Dedifferentiated amniotic fluid mesenchymal stem cell (primary cell): Measurements from ENCODE around the gene B4GALT1.
"Not testable (repeated sequence)": the region's sequence is repeated elsewhere in the genome, so short reads cannot be mapped to it uniquely, and the experiment has no call there.

Experiments
- DNase-seq: peaks from one replicate; pipeline ENCODE4 v3.0.0-alpha.2; 2016; ENCODE audit errors: extremely low spot score

Gene B4GALT1

DNA sequence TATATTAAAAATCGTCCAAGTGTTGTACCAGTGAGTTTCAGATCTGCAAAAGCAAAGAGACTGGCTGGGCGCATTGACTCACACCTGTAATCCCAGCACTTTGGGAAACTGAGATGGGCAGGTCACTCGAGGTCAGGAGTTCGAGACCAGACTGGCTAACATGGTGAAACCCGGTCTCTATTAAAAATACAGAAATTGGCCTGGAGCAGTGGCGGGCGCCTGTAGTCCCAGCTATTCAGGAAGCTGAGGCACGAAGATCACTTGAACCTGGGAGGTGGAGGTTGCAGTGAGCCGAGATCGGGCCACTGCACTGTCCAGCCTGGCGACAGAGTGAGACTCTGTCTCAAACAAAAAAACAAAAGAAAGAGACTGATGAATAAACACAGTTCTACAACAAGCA, 18.3 kb upstream of the B4GALT1 start:
- DNase-seq = no peak

DNA sequence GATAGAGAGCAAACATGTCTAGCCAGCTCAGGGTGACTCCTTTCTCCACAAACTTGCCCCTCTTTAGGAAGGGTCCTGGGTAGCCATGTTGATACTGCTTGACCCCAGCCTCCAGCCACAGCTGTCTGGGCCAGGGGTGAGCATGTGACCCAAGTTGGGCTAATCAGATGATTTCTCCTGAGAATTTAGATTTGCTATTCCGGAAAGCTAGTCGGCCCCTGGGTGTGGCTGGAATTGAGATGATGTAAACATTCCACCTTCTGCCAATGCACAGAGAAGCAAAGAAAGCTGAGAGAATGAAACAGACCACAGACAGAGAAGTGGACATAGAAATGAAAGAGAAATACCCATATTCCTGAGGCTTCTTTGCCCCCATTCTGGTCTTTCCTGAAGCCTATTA, 17.8 kb upstream of the B4GALT1 start:
- DNase-seq = peak; percentile 86

DNA sequence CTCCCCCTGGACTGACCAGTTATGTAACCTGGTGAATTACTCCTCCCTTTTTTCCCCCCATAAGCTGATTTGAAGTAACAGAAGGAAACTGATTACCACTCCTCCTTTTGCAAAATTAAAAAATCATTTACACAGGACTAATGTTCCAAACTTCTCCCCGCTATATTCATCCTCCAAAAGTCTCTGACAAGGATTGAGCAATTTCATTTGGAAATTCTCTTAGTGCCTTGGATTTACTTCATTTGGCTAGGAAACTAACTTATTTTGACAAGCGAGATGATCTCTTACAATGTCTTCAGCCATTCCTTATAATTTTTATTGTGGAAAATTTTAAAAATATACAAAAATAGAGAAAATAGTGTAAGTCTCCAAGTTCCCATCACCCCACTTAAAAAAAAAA, 15.4 kb upstream of the B4GALT1 start:
- no peak for DNase-seq

DNA sequence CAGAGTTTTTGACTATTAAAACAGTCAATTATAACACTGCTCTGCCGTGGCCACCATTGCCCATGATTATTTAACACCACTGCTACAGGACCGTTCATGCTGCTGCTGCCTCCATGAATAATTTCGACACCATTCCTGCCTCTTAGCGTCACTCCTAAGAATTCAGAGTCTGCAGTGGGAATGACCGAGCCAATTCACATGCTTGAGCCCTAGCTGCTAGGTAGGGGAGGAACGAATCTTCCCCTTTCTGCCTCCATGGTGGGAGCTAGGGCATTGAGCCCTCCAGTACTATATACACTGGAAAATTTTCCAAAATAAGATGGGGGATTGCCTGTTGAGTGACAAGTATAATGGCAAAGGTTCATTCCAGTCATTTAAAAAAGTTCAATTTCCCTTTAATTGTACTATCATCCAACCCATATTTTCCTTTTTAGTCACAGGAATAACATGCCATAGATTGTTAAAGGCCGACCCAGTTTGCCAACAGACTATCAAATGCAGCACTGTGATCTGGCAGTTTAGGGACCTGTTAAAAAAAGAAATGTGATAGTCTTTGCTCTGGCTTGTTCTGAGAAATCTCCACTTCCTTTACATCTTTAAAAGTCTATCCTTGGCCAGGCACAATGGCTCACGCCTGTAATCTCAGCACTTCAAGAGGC, 13.5 kb upstream of the B4GALT1 start:
- DNase-seq = peak; percentile 61

DNA sequence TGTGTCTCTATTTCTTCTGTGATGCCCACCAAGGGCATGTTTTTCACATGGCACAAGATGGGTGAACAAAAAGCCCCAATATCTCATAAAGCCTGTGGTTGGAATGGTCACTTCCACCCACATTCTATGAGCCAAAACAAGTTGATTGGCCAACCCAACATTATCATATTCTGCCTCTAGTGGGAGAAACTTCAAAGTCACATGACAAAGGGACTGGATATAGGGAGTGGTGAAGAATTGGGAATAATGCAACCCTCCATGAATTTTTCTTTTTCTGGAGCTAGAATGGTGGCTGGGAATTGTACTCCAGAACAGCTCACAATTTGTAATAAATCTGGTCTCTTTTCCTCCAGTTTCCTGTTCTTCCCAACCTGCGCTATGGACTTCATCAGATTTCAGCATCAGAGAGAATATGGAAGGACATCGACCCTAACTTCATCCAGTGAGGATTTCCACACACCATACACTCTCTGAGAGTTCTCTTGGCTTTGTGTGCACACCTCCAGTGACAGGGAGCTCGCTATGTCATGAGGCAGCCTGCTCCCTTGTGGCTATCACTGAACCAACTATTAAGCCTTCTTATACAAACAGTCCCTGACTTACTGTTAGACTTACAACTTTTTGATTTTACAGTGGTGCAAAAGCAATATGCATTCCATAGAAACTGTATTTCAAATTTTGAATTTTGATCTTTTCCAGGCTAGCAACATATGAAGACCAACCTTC, 12.0 kb upstream of the B4GALT1 start:
- no peak for DNase-seq

DNA sequence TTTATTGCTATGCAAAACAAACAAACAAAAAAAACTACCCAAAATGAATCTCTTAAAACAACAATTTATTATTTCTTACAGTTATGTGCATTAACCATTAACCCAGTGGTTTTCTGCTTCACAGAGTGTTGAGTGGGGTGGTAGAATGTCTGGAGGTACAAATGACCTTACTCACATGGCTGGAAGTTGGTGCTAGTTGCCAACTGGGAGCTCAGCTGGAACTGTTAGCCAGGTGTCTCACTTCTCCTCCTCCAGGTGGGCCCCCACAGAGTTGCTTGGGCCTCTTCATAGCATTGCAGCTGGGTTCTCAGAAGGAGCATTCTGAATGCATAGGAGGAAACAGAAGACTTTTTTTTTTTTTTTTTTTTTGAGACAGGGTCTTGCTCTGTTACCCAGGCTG, 10.5 kb upstream of the B4GALT1 start:
- no peak for DNase-seq

DNA sequence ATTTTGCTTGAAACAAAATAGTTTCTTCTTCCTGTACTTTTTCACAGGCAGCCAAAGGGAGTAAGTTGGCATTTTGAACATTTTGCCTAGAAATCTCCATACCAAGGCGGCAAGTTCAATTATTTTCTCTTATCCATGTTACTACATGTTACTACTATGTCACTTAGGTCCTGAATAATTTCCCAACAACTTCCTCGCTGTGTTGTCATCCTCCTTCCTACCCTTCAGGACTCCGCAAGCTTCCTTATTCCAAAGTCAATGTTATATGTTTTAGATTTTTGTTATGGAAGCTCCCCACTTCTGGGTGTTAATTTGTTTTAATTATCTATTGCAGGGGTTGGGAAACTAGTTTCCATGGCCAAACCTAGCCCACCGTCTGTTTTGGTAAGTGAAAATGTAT, 9.9 kb upstream of the B4GALT1 start:
- no peak for DNase-seq

DNA sequence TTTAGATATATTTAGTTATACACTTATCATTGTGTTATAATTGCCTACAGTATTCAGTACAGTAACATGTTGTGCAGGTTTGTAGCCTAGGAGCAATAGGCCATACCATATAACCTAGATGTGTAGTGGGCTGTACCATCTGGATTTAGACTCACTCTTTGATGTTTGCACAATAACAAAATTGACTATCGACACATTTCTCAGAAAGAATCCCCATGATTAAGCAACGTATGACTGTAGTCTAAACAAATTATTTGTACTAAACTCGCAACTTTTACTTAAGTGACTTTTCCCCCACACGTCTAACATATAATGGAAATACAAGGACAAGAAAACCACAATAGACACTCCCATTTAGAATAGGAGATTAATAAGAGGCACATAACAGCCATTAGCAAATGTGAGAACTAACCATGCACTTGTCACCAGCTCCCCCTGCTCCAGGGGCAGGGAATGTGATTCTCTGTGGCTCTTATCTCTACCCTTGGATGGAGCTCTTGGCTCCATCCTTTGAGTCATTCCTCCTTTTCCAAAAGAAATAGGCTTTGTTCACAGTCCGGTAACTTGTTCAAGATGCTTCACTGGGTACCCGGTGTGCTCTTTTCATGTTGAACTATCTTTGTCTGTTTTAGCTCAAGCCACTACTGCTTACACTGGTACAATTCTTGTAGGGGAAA, 8.7 kb upstream of the B4GALT1 start:
- no peak for DNase-seq

DNA sequence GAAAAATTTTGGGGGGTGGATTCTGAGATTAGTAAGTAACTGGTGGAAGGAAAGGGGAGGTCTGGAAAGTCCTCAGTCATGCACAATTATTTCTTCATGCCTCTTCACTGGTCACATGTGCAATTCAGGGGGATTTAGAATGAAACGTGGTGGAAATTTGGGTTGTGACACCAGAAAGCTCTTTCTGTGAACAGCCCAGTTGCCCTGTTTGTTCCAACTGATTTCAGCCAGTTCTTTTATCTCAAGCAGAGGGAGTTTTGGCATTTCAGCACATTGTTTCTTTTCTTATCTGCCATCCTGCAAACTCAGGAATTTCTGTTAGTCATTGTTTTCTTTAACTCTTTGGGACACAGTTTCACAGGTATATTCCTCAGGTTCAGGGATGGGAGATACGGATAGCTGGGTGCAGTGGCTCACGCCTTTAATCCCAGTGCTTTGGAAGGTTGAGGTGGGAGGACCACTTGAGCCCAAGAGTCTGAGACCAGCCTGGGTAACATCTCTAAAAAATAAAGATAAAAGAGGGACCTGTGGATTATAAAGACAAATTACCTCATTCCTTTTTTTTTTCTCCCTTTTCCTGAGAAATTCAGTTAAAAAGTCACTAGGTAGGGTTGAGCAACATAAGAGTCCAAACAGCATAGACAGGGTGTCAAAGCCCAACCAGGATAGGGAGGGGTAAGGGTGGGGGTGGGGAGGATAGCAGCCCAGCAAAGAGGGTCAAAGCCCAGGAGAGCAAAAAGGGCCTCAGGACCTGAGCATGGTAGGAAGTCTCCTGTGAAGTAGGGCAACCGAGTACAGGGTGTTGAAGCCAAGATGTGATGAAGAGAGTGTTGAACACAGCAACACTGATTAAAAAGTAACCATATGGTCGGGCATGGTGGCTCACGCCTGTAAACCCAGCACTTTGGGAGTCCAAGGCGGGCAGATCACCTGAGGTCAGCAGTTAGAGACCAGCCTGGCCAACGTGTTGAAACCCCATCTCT, 5.4 kb upstream of the B4GALT1 start:
- DNase-seq = no peak

DNA sequence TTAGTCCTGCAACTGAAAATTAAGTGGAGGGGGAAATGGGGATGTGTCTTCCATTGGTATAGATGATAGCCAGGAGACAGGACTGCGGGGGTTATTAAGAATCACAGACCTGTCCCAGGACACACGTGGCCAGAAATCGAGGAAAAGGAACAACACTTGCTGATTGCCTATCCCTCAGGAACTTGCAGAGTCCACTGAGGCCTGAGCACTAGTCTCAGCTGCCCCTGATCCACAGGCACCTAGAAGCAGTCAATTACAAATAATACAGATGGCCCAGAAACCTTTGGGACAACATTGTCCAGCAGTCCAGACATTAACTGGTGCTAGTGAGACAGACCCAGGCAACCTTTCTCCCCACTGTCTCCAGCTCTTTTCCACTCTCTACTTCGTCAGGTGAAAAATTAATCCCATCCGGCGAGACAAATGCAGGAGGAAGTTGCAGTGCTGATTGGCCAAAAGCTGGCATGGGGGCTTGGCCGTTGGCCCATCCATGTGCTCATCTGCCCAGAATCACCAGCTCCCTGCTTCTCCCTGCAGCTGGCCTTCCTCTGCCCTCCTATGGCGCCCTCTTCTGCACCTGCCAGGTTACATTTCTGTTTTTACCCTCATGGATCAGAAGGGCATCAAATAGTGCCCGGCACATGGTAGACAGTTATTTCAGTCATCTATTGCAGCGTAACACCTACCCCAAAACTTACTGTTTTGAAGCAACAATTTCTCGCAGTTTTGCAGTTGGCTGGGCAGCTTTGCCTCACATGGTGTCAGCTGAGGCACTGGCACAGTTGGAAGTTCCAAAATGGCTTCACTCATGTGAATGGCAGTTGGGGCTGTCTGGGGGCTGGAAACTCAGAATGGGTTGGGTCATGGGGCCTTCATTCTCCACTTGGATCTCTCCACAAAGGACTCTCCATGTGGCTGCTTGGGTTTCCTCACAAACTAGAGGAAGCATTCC, 3.6 kb upstream of the B4GALT1 start:
- no peak for DNase-seq

DNA sequence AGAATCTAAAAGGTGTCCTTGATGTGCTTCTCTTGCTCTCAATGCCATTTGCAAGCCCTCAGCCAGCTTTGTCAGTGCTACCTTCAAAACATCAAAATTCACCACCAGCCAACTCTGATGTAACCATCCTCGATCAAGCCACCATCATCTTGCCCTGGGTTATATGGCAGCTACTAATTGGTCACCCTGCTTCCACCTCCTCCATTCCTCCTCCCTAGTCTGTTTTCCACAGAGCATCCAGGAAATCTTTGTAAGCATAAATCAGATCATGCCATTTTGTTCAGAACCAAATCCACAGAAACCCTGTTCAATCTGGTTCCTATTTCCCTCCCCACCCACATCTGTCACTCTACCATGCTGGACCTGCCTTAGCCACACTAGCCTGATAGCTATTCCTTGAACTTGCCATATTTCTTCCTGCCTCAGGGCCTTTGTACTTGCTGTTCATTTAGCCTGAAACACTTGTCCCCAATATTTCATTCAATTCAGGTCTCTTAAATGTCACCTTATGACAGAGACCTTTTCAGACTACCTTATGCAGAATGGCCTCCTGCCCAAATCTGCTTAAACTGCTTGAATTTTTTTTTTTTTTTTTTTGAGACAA, 1.9 kb upstream of the B4GALT1 start:
- no peak for DNase-seq

DNA sequence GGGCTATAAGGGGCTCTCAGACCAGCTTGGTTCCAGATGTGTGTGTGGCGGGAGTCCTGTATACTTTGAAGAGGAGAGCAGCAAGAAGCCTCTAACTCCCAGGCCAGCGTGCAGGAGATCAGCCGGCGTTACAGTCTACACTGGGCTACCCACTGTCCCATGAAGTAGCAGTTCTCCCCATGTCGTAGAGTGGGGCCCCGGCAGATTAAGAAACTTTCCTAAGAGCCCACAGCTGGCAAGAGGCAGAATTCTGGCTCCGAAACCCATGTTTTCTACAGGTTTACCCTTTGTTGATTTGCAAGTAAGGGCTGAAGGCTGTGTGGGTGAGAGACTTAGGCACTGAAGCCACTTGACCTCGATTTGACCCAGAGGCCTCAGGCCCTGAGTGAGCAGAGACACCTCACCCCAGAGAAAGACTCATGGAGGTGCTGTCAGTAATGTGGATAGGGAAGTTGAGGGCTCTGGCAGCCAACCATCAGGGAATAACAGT, 881 bp upstream of the B4GALT1 start:
- DNase-seq = no peak

DNA sequence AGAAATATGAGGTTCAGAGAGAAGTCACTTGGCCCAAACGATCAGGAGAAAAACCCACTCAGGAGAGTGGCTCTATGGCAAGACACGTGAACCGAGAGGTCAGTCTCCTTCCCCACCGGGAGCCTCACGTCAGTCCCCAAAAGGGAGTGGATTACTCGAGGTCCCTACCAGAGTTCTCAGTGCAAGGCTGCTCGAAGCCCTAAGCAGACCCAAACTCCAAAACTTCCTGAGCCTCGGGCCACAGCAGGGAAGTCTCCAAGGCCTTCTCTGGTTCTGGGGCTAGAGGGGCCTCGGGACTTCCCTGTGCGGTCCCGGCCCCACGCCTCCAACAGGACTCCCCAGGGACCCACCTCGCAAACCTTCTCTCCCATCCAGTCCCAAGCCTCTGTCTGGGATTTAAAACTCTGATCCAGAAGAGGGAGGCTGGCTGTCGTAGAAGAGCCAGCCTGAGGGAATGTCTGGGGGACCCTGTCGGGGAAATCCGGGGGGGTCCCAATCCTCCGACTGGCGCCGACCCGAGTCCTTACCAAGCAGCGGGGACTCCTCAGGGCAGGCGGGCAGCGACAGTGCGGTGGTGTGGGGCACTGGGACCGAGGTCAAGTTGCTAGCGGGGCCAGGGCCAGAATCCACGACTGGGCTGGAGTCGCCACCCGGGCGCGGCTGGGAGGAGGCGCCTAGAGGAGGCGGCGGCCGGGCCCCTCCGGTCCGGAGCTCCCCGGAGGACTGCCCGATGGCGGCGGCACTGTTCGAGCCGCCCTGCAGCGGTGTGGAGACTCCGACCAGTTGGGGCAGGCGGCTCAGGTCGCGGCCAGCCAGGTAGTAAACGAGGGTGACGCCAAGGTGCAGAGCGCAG, 679 bp downstream of the B4GALT1 start:
- no peak for DNase-seq

DNA sequence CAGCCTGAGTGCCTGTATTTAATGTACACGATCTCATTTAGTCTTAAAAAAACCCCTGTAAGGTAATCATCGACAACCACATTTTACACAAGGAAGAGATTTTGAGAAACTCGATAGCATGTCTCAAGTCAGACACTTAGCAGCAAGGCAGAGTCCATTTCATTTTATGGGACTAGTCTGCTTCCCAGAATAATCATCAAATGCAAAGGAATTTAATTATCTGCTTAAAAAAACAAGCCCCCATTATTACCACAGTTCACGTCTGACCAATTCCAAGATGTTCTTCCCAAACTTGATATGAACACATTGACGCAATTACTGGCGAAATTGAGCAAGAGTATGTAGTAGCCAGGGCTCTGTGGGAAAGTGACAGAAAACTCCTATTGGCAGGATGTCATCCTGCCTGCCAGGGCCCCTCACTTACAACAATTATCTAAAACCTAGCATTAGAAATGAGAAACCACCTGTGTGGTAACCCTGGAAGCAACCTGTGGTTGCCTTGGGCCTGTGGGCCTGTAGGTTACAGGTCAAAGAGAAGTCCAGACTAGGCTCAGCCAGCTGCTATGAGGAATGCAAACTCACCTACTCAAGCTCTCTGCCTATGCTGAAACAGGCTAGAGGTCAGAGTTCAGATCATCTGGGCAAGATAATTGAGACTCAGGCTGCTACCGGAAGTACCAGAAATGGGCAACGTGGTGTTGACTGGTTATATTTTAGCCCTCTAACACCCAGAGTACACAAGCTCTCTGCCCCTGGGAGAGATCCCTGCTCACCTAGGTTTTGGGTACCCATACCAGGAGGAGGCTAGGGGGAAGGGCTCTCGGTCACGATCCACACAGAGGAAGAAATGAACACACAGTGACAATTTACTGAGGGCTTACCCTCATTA, 1.6 kb downstream of the B4GALT1 start:
- DNase-seq = no peak

DNA sequence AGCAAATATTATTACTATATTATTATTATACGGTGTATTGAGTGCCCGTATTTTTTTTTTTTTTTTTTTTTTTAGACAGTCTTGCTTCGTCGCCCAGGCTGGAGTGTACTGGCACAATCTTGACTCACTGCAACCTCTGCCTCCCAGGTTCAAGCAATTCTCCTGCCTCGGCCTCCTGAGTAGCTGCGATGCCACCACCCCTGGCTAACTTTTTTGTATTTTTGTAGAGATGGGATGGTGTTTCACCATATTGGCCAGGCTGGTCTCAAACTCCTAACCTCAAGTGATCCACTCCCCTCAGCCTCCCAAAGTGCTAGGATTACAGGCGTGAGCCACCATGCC, 2.2 kb downstream of the B4GALT1 start:
- DNase-seq = not testable (repeated sequence)

DNA sequence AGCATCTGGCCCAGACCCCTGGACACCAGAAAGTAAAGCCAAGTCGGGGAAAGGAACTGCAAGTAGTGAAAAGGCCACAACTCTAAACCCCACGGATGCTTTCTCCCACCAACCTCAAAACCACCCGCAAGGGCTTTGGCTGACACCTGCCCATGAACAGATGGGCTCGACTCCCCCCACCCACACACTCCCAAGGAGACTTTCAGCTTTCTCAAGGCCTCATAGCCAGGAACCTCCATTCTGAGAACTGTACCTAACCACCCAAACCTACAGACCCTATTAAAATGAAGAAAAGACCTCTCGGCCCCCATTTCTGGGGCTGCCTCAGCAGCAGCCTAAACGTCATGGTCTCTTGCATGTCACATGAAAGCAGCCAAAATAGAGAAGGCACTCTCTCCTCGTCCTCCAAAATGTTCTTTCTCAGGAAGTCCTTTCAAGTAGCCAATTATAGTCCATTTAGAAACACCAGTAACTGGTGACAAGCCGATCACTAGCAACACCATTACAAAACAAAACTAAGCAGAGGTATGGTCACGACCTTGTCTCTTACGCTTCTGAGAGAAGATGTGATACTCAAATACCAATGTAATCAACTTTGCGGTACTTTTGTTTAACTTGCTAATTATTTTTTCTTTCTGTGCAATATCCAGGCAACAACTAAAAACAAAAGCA, 2.9 kb downstream of the B4GALT1 start:
- no peak for DNase-seq

DNA sequence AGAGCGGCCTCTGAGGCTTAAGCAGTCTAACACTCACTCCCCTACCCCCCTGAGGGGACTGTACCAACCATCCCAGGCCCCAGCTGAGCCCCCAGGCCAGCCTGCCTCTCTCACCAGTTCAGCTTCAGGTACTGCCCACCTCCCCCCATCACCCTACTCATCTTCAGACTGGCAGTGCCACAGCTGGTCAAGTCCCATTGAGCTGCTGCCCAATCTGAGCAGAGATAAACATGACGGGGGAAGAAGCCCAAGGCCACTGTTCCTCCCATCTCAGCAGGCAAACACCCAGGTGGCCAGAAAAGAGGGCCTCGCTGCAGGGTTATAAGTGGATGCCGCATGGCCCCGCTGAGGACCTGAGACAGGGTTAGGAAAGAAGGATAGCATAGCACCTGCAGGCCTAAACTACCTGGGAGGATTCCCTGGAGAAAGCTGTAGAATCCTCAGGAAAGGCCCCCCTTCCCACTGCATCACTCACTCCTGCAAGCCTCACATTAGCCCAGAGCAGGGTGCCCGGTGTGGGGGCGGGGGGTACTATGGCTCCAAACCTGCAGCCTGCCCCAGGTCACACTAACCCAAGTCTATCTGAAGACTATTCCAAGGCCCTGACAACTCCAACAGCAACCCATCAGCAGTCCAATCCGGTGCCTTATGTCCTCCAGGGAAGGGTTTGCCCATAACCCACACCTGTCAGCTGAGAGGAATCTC, 3.6 kb downstream of the B4GALT1 start:
- no peak for DNase-seq
